NOMO-1 treated with dmso at 0.1 percent for 144 hours (cell line): ENCODE measurements around the gene BRCA1.
"Not testable (repeated sequence)": the region's sequence is repeated elsewhere in the genome, so short reads cannot be mapped to it uniquely, and the experiment has no call there.

Experiments
- DNase-seq: peaks from one replicate; lab custom pipeline; 2025; ENCODE audit not compliant: unreplicated experiment; lab: John Stamatoyannopoulos, UW

Gene BRCA1

DNA sequence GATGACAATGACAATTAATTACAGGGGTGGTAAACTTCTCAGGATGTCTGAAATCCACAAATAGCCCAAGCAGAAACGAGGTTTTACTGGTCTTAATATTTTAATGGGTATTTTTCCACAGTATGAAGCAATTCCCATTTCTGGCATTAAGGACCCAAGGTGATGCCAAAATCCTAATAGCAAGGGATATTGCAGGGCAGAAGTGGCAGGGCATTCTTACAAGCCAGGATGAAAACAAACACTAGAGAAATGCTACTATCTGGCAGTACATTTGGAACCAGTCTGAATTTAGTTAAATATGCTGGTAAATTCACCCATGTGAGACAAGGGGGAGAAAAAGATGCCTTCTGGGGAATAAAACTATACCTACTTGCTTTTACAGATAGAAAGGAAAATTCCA, 54.9 kb downstream of the BRCA1 start:
- DNase-seq = no peak

DNA sequence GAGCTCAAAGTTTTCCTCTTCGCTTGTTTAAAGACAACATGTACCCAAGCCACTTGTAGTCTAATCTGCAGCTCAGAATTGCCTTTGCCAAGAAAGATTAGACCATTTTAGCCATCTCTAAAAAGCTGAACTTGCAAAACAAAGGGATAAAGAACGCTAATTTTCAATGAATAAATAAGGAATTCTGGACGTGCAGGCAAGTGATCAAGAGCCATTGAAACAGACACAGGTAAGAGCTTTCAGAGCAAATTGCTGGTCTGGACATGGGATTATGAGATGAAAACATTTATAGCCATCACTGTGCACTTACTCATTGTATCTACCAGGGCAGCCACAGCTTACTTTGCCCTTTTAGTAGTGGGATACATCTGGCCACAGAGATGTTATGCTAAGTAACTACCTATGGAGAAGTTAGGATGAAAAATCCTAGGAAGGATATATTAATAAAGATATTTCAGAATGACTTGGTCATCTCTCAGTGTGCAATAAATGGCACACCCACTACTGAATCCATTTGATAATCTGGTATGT, 55.7 kb downstream of the BRCA1 start:
- DNase-seq = no peak

DNA sequence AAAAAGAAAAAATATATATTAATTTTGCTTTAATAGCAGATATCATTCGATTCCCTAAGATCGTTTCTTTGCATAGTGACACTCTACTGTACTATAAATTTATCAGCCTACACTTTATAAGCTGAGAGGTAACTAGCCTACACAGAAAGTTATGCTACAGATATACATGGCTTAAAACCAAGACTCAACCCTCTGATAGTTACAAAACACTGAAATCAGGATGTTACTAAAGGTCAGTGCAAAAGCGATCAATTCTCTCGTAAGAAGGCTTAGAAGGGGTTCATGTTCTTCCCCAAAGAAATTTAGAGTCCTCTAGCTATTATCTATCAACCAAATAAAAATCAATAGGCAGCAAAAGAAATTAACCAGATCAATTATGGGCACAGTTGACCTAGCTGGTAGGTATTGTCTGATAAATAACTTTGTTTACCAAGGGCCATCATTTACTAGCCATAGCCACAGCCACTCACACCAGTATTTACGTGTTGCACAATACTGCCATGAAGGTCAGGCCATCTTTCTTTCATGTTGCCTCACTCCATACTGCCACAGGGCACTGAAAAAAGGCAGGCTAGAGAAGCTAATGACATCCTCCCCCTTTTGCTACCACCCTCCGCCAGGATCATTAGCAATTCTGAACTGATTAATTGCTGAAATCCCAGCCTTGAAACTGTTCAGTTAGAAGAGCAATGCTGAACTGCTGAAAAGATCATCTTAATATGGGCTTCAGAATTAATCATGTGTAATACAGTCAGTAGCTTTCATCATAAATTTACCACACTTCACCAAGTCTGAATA, 56.4 kb downstream of the BRCA1 start:
- DNase-seq = no peak

DNA sequence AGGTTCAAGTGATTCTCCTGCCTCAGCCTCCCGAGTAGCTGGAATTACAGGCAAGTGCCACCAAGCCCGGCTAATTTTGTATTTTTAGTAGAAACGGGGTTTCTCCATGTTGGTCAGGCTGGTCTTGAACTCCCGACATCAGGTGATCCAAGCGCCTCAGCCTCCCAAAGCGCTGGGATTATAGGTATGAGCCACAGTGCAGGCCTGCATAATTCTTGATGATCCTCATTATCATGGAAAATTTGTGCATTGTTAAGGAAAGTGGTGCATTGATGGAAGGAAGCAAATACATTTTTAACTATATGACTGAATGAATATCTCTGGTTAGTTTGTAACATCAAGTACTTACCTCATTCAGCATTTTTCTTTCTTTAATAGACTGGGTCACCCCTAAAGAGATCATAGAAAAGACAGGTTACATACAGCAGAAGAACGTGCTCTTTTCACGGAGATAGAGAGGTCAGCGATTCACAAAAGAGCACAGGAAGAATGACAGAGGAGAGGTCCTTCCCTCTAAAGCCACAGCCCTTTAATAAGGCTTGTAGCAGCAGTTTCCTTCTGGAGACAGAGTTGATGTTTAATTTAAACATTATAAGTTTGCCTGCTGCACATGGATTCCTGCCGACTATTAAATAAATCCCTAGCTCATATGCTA, 62.1 kb downstream of the BRCA1 start:
- no peak for DNase-seq

DNA sequence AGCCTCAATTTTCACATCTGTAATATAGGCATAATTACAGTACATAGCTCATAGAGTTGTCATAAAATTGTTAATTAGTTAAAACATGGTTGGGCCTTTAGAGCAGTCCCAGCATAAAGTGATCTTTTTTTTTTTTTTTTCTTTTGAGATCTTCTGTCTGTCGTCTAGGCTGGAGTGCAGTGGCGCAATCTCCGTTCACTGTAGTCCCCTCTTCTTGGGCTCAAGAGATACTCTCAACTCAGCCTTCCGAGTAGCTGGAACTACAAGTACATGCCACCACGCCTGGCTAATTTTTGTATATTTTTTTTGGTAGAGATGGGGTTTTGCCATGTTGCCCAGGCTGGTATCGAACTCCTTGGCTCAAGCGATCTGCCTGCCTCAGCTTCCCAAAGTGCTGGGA, 69.1 kb downstream of the BRCA1 start:
- DNase-seq = no peak

DNA sequence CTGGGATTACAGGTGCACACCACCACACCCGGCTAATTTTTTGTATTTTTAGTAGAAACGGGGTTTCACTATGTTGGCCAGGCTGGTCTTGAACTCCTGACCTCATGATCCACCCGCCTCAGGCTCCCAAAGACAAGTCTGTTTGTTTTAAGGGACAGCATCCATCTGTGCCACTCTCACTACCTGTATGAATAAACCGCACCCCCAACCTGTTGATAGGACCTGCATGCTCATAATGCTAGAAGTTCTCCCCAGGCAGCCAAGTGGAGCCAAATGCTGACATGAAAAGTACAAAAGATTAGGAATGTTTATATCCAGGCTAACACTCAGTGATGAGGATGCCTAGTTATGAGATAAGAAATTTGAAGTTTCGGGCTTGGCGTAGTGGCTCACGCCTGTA, 72.2 kb downstream of the BRCA1 start:
- DNase-seq = not testable (repeated sequence)

DNA sequence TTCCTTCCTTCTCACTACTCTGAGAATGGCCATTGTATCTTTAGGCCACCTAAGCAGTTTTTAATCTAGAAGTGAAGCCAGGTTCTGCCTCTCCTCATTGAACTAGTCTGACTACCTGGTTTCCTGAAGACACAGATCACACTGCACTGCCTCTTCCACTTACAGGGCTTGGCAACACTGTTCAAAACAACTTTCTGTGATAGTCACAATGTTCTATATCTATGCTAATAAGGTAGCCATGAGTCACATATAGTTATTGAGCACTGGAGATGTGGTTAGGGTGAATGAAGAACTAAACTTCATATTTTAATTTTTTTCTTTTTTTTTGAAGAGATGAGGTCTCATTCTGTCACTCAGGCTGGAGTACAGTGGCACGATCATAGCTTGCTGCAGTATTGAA, 73.2 kb downstream of the BRCA1 start:
- no peak for DNase-seq

DNA sequence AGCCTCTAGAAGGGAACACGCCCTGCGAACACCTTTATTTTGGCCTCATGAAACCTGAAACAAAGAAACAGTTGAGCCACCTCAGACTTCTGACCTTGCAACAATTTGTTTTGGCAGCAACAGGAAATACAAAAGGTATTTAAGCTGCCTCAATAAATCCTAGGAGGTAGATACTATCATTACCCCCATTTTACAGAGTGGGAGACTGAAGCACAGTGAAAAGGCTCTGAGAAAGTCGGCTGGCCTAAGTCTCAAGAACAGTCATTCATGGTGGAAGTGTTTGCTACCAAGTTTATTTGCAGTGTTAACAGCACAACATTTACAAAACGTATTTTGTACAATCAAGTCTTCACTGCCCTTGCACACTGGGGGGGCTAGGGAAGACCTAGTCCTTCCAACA, 81.1 kb downstream of the BRCA1 start:
- DNase-seq = no peak

DNA sequence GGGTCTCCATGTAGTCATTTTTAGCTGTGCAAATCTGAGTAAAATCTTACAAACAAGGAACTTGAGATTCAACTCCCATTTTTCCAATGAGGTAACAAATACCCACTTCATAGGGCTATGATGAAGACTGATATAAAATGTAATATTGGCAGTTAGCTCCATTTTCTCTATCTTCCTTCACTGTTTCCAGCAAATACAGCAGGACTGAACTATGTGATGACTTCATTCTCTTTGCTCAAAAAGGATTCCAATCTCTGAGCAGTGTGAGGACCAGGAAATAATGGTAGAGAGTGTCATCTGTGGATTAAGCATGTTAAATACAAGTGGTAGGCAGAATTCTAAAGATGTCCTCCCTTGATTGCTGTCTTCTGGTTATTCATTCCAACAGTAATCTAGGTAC, 81.9 kb downstream of the BRCA1 start:
- no peak for DNase-seq

DNA sequence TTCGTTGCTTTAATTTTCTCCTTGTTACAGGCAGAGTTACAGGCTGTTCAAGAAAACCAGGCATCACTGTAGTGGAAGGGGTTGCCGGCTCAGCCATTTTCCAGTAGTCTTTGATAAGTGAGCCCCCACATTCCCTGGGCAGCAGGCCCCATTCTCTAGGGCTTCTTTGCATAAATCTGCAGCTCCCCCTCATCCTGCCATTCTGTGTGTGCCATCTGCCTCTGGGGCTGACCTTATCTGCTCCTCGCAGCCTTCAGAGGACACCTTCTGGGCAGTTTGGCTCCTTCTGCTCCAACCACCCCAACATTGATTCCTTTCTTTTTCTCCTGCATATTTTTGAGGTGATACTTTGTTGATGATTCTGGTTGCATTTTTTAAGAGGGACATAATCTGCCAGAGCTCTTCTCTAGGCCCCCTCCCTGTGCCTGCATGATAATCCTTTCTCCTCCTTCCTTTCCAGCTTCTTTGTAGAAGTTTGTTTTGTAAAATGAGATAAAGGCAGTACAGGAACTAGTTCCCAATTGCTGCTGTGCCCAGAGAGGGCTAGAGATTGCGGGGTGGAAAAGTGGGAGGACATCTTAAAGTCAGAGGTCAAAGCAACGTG, 83.0 kb downstream of the BRCA1 start:
- no peak for DNase-seq

DNA sequence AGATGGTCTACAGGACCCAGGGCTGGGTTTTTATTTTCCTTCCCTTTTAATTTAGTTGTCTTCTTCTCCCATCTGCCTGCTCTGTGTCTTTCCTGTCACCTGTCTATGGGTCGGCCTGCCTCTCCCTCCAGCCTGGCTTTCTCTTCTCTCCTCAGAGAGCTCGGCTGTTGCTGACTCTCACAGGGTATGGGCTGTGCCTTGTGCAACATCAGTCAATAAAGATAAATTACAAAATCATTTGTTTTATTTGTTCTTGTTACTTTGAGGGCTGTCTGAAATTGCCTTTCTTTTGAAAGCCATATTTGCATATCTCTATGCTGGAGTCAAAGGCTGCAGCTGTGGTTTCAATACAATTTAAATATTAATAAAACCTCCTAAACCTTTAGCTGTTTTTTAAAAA, 84.5 kb downstream of the BRCA1 start:
- no peak for DNase-seq

DNA sequence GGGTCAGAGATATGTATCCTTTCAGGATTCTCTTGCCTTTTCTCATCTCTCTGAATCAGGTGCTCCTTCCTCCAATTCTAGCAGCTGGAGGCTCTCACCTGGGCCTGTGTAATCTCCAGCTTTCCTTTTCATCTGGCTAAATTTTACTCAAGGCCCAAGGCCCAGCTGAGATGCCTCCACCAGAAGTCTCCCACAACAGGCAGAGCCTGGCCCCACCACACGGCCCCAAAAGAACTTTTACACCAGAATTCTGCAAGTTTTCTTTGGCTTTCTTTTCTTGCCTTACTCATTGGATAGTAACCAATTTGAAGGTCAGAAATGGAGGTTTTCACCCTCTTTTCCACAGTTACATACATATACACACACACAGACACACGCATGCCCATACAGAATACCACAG, 85.5 kb downstream of the BRCA1 start:
- no peak for DNase-seq

DNA sequence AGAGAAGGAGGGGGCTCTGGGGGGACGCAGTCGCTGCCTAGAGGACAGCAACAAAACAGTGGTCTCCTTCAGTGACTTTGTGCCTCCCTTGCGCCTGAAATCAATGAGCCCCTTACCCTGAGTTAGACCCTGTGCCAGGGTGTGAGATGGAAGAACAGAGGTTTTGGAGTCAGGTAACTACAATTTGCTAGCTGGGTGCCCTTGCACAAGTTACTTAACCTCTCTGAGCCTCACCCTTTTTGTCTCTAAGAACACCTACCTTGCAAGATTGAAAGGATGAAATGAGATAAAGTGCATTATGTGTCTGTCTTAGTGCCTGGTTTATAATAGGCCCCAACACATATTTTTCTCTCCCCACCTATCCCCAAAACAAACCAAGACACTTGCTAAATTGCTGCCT, 90.3 kb downstream of the BRCA1 start:
- no peak for DNase-seq

DNA sequence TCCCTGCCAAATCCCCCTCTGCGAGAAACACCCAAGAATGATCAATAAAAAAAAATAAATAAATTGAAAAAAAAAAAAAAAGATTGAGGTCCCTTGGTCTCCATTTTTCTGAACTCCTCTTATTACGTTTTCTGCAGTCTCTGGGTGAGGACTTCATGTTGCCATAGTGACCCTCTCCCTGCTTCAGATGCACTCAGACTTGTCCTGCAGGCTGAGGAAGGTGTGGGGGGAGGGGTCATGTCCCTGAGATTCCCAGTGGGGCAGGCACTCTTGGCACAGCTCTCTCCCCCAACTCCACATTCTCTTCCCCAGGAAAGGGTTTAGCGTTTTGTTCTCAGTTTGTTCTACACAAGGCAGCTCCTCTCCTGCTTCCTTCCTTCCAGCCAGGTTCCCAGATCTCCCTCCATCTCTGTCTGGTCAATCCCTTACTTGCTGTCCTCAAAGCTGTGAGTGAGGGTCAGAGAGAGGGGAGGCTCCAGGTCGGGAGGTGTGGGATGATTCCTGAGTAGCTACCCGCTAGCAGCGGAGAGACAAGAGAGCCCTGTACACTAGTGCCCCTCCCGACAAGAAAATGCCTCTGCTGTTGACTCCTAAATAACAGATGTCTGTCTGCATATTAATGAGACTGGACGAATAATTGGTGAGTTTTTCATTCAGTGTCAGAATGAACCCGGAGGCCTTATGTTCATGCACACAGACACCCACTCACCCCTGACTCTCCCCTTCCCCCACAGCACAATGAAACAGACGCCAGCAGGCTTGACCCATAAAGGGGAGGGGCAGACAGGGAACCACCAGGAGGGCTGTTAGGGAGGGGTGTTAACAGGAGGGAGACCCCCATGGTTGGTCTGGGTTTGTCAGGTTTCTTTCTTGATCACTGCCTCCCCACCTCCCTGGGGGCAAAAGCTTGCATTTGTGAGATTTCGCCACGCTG, 90.9 kb downstream of the BRCA1 start:
- DNase-seq = no peak

DNA sequence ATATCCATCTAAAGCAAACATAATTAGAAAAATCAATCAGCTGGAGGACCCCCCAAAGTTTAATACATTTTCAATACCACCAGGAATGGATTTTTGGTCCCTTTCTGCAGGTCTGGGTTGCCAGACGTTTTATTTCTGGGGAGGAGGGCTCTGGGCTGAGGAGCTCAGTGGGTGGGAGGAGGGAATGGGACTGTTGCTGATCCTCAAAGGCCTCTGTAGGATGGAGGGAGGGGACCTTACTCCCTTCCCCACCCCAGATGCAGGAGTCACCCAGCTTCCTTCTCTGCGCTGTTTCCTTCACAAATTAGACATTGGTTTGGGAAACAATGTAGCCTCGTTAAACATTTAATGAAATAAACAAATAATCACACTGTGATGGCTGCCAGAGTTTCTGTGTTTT, 93.5 kb downstream of the BRCA1 start:
- no peak for DNase-seq

DNA sequence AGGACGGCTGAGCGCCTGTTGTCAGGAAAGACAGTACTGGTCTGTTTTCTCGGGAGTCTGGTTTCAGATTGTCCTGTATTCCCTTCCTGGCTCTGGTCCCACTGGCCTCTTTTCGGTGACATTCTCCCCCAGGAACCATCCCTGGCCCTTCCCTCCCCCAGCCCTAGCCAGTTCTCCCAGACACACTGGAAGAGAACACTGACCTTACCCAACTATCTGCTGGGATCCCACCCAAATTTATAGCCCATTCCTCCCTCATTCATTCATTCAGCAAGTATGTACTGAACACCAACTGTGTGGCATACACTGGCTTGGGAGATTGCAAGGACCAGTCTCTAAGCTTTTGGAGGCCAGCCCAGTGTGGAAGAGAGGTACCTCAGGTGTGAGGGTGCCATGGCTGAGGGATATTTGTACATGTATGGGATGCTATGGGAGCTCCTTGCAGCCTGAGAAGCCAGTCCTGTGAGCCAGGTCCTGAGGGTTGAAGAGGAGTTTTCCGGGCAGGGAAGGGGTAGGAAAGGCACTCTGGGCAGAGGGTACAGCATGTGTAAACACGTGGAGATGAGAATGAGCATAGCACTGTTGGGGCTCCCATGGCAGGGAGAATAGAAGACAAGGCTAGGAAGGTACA, 94.9 kb downstream of the BRCA1 start:
- no peak for DNase-seq

DNA sequence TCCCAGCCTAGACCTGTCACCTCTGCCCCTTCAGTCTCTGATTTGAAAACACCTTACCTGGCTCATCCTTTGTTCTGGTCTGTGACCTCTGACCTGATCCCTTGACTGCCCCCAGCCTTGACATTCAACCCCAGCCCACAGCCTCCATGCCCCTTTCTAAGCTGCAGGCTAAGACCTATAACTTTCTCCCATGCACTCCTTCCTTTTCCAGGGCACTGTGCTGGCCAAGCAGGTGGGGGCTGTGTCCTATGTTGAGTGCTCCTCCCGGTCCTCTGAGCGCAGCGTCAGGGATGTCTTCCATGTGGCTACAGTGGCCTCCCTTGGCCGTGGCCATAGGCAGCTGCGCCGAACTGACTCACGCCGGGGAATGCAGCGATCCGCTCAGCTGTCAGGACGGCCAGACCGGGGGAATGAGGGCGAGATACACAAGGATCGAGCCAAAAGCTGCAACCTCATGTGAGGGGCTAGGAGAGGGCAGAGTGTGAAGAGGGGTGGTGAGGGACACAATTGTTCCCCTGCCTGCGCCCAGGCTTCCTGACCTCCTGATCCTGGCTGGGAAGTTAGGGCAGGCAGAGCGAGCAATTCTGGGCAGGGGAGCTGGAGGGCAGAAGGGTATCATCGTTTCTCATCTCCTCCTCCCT, 96.8 kb downstream of the BRCA1 start:
- DNase-seq = no peak

DNA sequence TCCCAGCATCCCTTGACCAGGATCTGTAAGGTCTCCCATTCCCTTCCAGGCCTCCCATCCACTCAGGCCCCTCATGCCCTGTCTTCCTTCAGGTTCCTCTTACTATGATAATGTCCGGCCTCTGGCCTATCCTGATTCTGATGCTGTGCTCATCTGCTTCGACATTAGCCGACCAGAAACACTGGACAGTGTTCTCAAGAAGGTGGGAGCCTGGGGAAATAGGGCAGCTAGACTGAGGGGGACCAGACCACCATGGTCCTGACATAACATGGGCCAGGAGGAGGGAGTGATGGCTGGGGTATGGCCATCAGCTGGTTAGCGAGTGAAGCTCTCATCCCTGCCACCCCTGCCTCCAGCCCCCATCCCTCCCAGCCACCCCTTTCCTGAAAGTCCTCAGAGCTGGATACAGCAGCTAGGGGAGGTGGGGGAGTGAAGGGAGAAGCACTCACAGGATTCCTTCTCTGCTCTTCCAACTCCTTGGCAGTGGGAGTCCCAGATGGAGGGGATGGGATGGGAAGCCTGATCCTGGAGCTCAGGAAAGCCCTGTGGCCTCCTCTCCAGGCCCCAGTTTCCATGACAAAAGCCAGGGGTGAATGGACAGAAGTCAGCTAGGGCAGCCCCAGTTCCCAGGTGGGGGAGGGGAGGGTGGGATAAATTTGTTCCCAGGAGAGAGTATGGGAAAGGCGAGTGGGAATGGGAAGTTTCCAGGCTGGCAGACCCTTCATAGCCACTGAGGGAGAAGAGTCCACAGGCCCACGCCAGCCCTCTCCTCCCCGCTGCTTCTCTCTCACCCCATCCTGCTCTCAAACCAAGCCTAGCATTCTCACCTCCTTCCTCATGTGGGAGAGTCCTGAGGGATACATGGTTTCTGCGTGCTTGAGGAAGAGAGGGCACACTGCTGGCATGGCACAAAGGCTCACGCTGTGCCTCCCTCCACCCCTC, 97.8 kb downstream of the BRCA1 start:
- DNase-seq = no peak

DNA sequence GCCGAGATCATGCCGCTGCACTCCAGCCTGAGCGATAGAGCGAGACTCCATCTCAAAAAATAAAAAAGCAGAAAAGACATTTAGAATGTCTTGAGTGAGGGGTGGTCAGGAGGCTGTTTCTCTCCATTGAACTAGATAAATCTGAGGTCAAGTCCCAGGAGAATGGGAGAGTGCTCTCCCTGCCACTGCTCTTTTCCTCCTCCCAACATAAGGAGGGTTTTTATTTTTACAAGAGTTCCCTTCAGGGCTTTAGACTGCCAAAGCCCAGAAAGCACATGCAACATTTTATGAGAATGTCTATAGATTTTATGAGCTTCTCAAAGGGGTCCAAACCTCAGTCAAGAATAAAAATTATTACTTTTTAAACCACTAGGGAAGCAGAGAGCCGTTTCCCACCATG, 98.6 kb downstream of the BRCA1 start:
- no peak for DNase-seq
